GM06990 (cell line): Measurements from ENCODE around the gene MAP3K5.
"Not testable (repeated sequence)": the region's sequence is repeated elsewhere in the genome, so short reads cannot be mapped to it uniquely, and the experiment has no call there.

Source experiments
- DNase-seq: peaks from one replicate; pipeline ENCODE4 v3.0.0-alpha.2; 2011; ENCODE audit not compliant: insufficient read length; ENCODE audit errors: extremely low read depth
- H3K27me3 ChIP-seq: replicated peaks from 2 replicates; pipeline ENCODE4 v1.6.0; 2011; ENCODE audit warnings: low read length; ENCODE audit not compliant: control insufficient read depth, insufficient read depth
- H3K36me3 ChIP-seq: 2 replicates; pipeline ENCODE4 v1.5.1; 2011; ENCODE audit warnings: low read length; ENCODE audit not compliant: control insufficient read depth, insufficient read depth
- H3K4me3 ChIP-seq: replicated peaks from 2 replicates; pipeline ENCODE4 v1.5.1; 2011; ENCODE audit warnings: low read depth, mild to moderate bottlenecking, control low read depth, low read length
- TF ChIP-seq, protein P1 (sequence below): IDR thresholded peaks from 2 replicates; pipeline ENCODE4 v1.5.1; 2011; ENCODE audit warnings: low read length, control low read depth, mild to moderate bottlenecking, inconsistent platforms; ENCODE audit not compliant: insufficient read depth, poor library complexity, severe bottlenecking

The MAP3K5 gene

DNA sequence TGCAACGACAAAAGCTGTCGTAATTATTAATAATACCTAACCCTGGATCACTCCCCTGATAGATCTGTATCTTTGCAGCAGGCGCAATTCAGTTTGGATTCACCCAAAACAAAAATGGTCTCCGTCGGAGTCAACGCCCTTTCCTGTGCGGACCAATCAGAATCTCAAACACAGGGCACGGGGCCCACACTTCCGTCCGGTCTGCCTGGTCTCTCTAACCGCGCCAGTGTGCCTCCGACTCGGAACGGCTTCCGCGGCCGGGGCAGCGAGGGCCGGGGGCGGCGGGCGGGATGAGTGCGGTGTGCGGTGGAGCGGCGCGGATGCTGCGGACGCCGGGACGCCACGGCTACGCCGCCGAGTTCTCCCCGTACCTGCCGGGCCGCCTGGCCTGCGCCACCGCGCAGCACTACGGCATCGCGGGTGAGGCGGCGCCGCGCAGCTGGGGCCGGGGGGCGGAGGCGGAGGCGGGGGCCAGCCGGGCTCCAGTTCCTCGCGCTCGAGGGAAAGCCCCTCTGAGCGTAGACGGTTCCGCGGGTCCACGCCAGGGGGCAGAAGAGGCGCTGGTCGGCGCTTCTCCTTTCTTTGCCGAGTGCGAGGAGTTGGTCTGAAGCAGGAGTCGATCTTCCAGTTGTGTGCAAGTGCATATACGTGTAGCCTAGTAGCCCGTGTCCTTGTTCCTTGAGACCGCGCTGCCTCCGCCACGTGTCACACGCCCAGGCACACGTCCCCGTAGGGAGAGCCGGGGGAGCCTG is 30.3 kb upstream of the MAP3K5 start, which contains the start of gene PEX7:
Gene PEX7, plus strand, starts transcription at position 217 of the 752 bp plus-strand sequence. Its CDS starts 74 bp downstream, at position 291.
- DNase-seq, result peak; percentile 91
- TF ChIP-seq, protein P1, sequence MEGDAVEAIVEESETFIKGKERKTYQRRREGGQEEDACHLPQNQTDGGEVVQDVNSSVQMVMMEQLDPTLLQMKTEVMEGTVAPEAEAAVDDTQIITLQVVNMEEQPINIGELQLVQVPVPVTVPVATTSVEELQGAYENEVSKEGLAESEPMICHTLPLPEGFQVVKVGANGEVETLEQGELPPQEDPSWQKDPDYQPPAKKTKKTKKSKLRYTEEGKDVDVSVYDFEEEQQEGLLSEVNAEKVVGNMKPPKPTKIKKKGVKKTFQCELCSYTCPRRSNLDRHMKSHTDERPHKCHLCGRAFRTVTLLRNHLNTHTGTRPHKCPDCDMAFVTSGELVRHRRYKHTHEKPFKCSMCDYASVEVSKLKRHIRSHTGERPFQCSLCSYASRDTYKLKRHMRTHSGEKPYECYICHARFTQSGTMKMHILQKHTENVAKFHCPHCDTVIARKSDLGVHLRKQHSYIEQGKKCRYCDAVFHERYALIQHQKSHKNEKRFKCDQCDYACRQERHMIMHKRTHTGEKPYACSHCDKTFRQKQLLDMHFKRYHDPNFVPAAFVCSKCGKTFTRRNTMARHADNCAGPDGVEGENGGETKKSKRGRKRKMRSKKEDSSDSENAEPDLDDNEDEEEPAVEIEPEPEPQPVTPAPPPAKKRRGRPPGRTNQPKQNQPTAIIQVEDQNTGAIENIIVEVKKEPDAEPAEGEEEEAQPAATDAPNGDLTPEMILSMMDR, result peak; percentile 68
- Histone ChIP-seq H3K4me3 (peak within 1 kb of the TSS; percentile 81), H3K36me3 (no peaks in the 10 kb centered on the region), H3K27me3 (no peaks in the 10 kb centered on the region)

DNA sequence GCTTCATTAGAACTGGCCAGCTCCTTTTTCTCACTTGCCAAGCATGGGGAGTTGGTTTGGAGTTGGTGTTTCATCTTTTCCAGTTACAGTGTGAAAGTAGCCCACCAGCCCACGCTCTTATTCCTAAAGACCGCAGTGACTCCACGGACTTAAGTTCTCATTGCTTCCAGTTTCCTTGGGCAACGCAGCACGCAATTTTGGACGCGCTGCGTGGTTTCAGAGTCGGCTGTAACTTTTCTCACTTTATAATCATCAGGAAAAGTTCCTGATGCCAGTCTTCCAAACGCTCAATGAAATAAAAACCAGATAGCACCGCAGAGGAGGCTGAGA is 29.7 kb upstream of the MAP3K5 start:
- Histone ChIP-seq H3K27me3 (no peaks in the 10 kb centered on the region), H3K36me3 (no peaks in the 10 kb centered on the region), H3K4me3 (peak overlapping the region; percentile 81)
- TF ChIP-seq, protein P1, result no peak
- DNase-seq, result peak; percentile 8

DNA sequence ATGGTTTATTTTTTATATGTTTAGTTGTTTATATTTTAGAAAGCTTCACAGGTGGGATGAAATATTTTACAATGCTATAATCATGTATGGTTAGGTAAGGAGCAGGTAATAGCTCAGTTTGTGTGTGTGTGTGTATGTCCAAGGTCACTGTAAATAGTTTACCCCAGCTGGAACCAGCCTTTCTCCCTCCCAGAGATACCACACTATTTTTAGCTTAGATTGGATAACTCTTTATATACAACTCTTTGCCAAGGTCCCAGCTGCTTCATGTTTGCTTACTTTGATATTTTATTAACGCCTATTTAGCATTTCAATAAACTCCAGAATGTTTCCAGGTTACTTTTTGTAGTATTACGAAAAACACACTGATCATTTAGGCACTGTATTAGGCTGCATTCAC is 28.3 kb upstream of the MAP3K5 start:
- DNase-seq, result no peak
- no peaks in the 10 kb centered on the region for H3K27me3 ChIP-seq

DNA sequence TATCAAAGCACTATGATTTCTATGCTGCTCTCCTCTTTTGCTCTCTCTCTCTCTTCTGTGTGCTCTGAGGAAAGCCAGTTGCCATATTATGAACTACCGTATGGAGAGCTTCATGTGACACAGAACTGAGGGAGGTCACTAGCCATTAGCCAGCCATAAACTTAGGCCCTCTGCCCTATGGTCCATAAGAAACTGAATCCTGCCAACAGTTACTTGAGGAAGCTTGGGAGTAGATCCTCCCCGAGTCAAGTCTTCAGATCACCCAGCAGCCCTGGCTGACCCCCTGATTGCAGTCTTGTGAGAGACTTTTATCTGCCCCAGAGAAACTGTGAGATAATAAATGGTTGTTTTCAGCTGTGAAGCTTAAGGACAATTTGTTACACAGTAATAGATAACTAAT is 24.4 kb upstream of the MAP3K5 start:
- TF ChIP-seq, protein P1, result no peak
- Histone ChIP-seq H3K36me3 (no peaks in the 10 kb centered on the region), H3K4me3 (no peak overlapping the region), H3K27me3 (no peaks in the 10 kb centered on the region)
- no peak for DNase-seq

More for the DNA sequence above, 28.3 kb upstream of the MAP3K5 start:
- Histone ChIP-seq H3K4me3 (no peak overlapping the region), H3K36me3 (no peaks in the 10 kb centered on the region)
- TF ChIP-seq, protein P1, result no peak

DNA sequence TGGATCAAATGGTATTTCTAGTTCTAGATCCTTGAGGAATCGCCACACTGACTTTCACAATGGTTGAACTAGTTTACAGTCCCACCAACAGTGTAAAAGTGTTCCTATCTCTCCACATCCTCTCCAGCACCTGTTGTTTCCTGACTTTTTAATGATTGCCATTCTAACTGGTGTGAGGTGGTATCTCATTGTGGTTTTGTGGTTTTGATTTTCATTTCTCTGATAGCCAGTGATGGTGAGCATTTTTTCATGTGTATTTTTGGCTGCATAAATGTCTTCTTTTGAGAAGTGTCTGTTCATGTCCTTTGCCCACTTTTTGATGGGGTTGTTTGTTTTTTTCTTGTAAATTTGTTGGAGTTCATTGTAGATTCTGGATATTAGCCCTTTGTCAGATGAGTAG is 23.3 kb upstream of the MAP3K5 start:
- H3K4me3 ChIP-seq, H3K27me3 ChIP-seq, H3K36me3 ChIP-seq, DNase-seq: not testable (repeated sequence)

DNA sequence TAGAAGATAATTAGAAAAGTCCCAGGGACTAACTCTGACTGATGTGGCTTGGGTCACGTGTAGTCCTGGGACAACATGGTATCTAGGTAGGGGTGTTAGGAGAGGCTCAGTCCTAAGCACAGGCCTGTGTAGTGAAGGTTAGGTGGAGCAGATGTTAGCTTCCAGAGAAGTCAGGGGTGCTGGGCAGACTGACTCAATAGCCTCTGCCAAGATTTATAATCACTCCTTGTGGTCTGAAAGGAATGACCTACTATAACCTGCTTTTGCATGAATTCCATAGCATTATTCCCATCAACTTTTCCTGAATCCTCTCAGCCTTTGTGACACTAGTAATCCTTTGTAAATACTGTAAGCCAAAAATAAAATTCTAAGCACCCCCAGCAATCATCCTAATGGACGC is 19.9 kb upstream of the MAP3K5 start:
- no peaks in the 10 kb centered on the region for H3K27me3 ChIP-seq
- no peaks in the 10 kb centered on the region for H3K36me3 ChIP-seq
- no peak overlapping the region for H3K4me3 ChIP-seq
- TF ChIP-seq, protein P1, result no peak
- DNase-seq, result no peak
